NCI-H146 treated with DMSO at 0.1 percent for 48 hours (cell line): ENCODE results near the gene SUPT4H1.
"Not testable (repeated sequence)": the region's sequence is repeated elsewhere in the genome, so short reads cannot be mapped to it uniquely, and the experiment has no call there.

Experiments used
- DNase-seq: peaks from one replicate; lab custom pipeline; 2025; ENCODE audit not compliant: unreplicated experiment; lab: John Stamatoyannopoulos, UW

Gene SUPT4H1

DNA sequence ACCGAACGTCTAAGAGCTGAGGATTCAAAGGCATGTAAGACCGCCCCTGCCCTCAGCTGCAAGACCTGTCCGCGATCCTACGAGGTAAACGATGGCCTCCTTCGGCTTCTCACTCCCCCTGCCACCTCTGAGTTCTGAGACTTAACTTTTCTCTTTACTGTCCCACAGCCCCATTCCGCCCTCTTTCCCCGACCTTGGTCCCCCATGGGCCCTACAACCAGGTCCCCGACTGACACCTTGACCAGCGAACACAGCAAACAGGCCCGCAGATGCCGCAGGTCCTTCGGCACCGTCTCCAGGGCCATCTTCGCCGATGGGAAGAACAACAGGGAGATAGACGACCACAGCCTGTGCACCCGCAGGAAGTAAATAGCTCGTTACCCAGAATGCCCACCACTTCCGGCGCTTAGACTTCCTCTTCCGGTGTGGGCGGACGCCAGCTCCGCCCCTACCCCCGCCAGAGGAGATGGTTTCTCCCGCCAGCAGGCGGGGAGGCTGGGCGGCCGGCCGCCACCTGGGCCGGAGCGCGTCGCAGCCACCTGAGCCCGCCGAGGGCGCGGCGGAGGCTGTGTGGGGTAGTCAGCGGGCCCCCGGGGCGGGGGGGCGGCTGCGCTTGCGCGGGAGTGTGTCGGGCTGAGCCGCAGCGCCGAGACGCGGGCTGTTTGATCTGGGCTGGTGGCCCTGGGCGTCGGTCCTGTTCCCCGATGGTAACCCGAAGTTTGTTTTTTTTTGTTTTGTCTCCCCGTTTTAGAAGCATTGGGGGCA is at the start of gene SUPT4H1:
SUPT4H1 (minus strand) TSS at position 371 of the 765 bp plus-strand sequence; CDS start at position 305, 66 bp downstream.
- peak; percentile 79 for DNase-seq

- no peak for DNase-seq
Measured at GRCh38 chr17:58401287-58401686, 49.3 kb upstream of the SUPT4H1 start.

DNA sequence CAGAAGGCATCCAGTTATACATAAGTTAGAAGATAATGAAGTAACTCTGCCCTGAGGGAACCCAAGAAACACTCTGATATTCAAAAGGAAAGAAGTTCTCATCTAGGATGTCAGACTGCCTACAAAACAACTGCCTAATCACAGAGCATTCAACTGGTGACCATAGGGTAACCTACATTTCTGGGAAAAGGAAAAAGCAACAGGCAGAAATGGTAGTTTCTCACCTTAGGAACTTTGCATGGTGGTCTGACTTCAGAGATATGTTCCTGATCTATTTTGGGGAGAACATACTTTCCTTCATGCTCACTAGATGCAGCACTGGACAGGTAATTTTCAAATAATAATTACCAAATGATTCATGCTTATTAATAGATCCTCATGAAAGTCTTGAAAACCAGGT is 48.8 kb upstream of the SUPT4H1 start:
- no peak for DNase-seq

DNA sequence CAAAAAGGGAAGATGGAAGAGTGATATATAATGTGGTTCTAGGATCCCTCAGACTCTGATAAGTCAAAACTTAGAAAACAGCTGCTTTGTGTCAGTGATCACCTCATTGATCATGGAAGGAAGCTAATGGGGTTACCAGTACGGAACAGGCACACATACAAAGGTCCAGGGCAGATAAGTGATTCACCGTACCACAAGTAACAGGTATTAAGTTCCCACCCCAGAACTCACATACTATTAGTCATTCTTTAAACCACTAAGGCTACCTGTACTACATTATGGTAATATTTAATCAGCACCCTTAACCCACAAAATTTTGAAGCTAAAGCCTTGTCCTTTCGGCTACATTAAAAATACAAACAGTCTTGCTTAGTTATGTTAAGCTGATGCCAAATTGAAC is 48.0 kb upstream of the SUPT4H1 start:
- no peak for DNase-seq

DNA sequence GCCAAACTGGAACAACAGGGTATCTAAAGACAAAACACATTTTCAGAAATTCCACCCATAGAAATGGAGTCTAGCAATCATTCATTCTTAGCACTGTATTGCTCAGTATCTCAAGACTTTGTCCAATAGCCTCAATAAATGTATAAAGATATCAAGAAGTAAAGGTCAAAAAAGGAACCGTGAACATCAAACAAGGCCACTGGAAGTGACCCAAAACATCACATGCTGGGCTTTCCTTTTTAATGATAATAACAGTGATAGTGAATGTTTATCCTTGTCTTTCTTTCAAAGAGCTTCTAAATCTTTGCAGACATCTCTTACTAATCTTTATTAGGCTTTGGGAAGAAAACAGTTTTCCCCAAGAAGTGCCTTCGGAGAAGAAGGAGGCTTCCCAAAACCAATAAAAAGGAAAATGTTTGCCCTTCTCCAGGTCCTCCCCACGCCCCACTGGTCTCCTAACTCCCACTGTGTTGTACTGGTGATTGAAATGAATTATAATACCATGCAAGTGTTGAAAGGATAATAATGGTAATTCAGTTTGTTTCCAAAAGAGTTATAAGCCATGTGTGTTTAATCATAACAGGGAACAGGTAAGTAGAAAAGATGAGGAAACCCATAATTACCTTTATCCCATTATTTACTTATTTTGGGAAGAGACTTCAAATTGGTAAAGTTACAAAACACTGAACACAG is 46.7 kb upstream of the SUPT4H1 start:
- no peak for DNase-seq

- not testable (repeated sequence) for DNase-seq
Measured at GRCh38 chr17:58397421-58397820, 45.4 kb upstream of the SUPT4H1 start.

DNA sequence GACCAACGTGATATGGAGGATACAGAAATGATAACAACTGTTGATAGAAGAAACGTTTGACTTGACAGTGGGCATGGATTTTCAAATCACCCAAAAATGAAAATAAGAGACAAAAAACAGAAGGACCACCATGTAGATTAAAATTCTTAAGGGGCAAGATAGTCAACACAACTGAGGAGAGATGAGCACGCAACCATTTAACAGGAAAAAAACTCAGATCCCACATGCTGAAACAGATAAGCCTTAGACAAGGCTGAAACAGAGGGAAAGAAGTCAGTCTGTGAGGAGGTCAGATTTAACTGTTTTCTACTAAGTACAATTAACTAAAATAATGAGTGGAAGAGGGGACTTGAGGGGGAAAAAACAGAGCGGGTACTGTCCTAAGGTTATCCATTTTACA is 44.2 kb upstream of the SUPT4H1 start:
- DNase-seq = no peak

DNA sequence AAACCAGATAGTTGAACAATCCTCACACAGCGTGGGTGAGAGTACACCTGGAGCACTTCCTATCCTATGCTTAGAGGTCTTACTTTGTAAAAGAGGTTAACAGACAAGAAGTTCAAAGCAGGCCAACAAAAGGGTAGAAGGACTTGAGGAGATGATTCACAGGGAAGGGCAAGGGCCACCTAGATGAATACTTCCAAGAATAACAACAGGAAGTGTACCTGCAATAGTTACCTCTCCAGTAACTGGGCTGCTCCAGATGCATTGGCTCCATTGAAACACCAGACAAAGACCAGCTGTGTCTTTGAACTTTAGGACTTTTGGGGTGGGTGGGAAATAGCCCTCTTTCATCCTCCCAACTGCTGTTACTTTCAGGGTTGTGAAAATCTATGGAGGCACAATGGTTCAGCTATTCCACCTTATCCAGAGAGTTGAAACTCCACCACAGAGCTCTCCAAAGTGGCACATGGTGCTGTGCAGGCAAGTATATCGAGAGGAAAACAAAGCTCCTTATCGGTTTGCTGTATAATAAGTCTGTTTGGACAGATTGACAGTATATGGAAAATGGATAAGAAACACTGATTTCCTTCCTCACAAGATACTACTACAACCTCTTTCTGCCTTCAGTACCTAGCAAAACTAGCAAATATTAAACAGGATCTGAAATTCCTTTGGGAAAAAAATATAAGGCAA is 42.7 kb upstream of the SUPT4H1 start:
- DNase-seq = no peak

- DNase-seq = peak; percentile 84
Measured at GRCh38 chr17:58391302-58391984, 39.4 kb upstream of the SUPT4H1 start.

DNA sequence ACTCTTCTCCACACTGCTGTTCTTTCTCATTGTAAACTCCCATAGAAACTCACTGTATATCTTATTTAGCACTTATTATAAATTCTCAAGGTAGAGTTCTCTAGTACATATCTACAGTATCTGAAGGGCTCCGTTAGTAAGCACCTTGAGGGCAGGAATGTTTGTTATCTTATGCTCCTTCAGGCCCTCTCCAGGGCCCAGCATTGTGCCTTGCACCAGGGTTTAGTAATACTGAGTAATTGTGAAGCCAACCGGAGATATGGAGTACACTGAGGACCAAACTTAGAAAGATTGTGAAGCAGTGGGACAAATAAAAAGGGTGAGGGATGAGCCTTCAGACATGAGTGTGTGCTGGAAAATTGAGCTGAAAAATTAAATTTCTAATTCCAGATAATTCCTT is 38.9 kb upstream of the SUPT4H1 start:
- no peak for DNase-seq

DNA sequence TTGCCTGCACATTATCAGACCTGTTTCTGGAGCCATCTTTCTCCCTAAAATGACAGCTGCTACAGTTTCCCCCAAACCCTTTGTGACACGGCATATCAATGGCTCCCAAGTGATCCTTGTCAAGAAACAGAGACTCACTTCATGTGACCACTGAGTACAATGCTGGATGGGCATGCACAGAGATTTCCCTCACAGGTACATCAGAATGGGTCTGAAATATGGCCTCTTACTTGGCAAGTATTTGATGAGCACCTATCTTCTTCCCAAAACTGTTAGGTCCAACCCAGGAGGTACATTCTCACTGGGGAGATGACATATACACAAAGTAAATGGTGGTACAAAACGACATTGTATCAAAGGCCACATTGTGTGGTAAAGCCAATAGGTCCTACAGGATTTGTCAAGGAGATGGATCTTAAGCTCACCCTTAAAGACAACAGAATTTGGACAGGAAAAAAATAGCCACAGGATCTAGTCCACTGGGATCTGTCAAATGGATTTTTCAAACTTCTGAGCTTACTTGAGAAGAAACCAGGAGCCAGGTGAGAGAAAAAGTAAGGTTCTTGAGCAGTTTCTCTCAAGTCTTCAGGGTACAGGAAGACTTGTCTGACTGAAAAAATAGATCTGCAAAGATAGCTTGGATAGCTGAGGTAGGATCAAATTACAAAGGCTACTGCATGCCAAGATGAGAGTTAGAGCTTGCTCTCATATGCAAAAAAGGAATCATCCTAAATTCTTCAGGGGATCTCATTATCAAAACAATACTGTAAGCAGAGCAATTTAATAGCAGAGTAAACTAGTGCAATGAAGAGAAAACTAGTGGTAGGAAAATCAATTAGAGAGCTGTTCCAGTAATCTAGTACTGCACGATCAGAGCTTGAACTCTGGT is 36.5 kb upstream of the SUPT4H1 start:
- DNase-seq = no peak

DNA sequence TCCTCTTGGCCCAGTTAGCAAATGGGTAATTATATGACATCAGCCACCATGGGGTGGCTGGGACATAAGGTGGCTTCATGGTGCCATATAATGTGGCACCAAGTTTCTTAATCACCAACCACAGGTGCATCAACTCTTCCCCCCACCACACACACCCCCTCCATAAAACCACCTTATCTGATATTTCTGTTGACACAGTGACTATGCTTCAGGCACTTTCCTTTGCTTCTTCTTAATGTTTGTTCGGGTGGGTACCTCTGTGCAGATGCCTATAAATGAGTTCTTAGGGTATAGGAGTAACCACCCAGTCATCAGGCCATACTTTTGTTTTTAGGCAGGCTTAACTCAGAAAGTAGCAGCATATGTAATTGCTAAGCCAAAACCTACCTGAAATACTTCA is 35.8 kb upstream of the SUPT4H1 start:
- no peak for DNase-seq

GRCh38 chr17:58386708-58387107 is 34.7 kb upstream of the SUPT4H1 start:
- DNase-seq = no peak

DNA sequence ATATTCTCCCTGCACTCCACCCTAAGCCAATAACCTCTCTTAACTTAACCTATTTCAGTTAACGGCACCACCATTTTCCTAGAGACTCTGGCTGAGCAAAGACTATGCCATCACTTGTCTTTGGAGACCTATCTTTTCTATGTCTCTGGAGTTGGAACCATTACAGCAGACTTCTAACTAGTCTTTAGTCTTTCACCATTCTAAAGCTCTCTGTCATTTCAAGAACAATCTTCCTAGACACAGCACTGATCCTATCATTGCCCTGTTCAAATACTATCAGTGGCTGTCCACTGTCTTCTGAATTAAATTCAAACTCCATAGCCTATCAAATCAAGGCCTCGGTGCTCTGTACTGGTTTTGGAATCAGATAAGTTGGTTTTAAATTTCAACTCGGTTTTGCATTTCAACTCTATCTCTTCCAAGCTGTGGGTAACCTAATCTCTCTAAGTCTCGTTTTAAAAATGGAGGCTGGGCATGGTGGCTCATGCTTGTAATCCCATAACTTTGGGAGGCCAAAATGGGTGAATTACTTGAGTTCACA is 33.4 kb upstream of the SUPT4H1 start:
- DNase-seq = no peak

GRCh38 chr17:58384897-58385296 is 32.9 kb upstream of the SUPT4H1 start:
- no peak for DNase-seq

GRCh38 chr17:58383892-58384462 is 32.0 kb upstream of the SUPT4H1 start:
- no peak for DNase-seq

GRCh38 chr17:58382872-58383242 is 30.9 kb upstream of the SUPT4H1 start:
- no peak for DNase-seq

DNA sequence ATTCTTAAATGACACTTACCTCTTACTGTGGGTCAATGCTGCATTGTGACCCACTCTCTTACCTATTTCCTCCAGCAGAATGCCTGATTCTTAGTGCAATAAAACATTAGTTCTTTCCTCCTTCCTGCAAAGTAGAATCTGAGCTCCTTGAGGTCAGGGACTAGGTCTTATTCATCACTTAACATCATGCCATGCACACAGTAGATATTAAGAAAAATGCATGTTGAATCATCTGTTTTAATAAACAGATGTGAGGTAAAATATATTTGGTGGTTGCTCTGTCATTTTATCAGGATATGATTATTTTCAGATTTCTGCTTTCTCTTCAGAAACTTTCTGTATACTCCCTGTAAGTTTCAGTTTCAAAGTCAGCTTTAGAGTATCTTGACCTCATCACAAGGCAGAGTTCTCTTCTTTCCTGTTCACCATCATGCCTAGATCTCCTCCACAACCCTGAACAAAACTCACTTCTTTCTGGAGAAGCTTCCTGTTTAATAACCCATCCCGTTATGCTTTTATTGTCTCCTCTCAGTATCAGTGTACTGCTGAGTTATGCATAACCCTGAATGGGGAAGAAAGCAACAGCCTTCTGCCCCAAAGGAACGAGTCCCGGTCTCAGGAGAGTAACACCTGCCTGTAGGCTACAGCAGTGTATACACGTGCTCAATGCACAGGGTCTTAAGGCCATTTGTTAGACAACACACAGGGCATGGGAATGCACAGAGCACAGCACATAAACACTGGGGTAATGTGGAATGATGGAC is 30.3 kb upstream of the SUPT4H1 start:
- no peak for DNase-seq
